Neural progenitor cell (in vitro differentiated cells): ENCODE data around the gene CBL. TPM values are rescaled to one million over a fixed set of nuclear protein-coding genes. Genes with fewer than 3 reads are reported as not detected.

ENCODE experiments used
- DNase-seq: peaks from one replicate; pipeline ENCODE4 v3.0.0-alpha.2; 2016; ENCODE audit warnings: low spot score
- H2AFZ ChIP-seq: fragments of 200-600 bp; sonication (generic); replicated peaks from 2 replicates; pipeline ENCODE4 v1.6.1; 2016; ENCODE audit warnings: antibody characterized with exemption
- H3F3A ChIP-seq: fragments of 200-600 bp; sonication (generic); 2 replicates; pipeline ENCODE4 v1.6.1; 2016; ENCODE audit warnings: antibody characterized with exemption, low read depth
- H3K27ac ChIP-seq: fragments of 200-600 bp; sonication (generic); 2 replicates; pipeline ENCODE4 v1.5.1; 2016; ENCODE audit warnings: mild to moderate bottlenecking
- H3K27me3 ChIP-seq: fragments of 200-600 bp; sonication (generic); 2 replicates; pipeline ENCODE4 v1.6.1; 2016; ENCODE audit warnings: mild to moderate bottlenecking, moderate library complexity
- H3K36me3 ChIP-seq: fragments of 200-600 bp; sonication (generic); 2 replicates; pipeline ENCODE4 v1.5.1; 2016
- H3K4me1 ChIP-seq: fragments of 200-600 bp; sonication (generic); 2 replicates; pipeline ENCODE4 v1.6.1; 2016; ENCODE audit warnings: mixed run types
- H3K4me2 ChIP-seq: fragments of 200-600 bp; sonication (generic); 2 replicates; pipeline ENCODE4 v1.6.1; 2016
- H3K4me3 ChIP-seq: fragments of 200-600 bp; sonication (generic); 2 replicates; pipeline ENCODE4 v1.5.1; 2016
- H3K79me2 ChIP-seq: fragments of 200-600 bp; sonication (generic); 2 replicates; pipeline ENCODE4 v1.6.1; 2016; ENCODE audit warnings: low read depth
- H3K9ac ChIP-seq: fragments of 200-600 bp; sonication (generic); 2 replicates; pipeline ENCODE4 v1.6.1; 2016
- H3K9me3 ChIP-seq: fragments of 200-600 bp; sonication (generic); 2 replicates; pipeline ENCODE4 v1.5.1; 2016; ENCODE audit warnings: low read depth
- H4K20me1 ChIP-seq: fragments of 200-600 bp; sonication (generic); 2 replicates; pipeline ENCODE4 v1.6.1; 2016; ENCODE audit warnings: low read depth
- H3K27ac Mint-ChIP-seq: 3 replicates; pipeline ENCODE4 v1.8.0; 2021; ENCODE audit warnings: mixed read lengths
- H3K27me3 Mint-ChIP-seq: 2 replicates; pipeline ENCODE4 v1.8.0; 2022; ENCODE audit warnings: low read depth, mild to moderate bottlenecking, inconsistent platforms, moderate library complexity, mixed read lengths; ENCODE audit not compliant: insufficient read depth
- H3K36me3 Mint-ChIP-seq: 3 replicates; pipeline ENCODE4 v1.8.0; 2021; ENCODE audit warnings: mixed read lengths
- H3K4me1 Mint-ChIP-seq: 3 replicates; pipeline ENCODE4 v1.8.0; 2021; ENCODE audit warnings: mixed read lengths
- H3K4me3 Mint-ChIP-seq: 3 replicates; pipeline ENCODE4 v1.8.0; 2021; ENCODE audit warnings: mild to moderate bottlenecking, moderate library complexity, mixed read lengths
- H3K9me3 Mint-ChIP-seq: 3 replicates; pipeline ENCODE4 v1.8.0; 2020; ENCODE audit warnings: mixed read lengths
- EZH2 ChIP-seq: fragments of 200-600 bp; sonication (generic); IDR thresholded peaks from 2 replicates; pipeline ENCODE4 v1.6.1; 2017; ENCODE audit warnings: antibody characterized with exemption, mild to moderate bottlenecking, moderate library complexity
- EZH2phosphoT487 ChIP-seq: fragments of 200-600 bp; sonication (generic); IDR thresholded peaks from 2 replicates; pipeline ENCODE4 v1.6.1; 2017; ENCODE audit warnings: antibody characterized with exemption
- total RNA-seq: library from RNA; depleted of rRNA; stranded (reverse); fragments of >200 nt; gene quantifications from 2 replicates; pipeline ENCODE4 v1.2.3, GENCODE V29; 2015; ENCODE audit warnings: low replicate concordance
- TF ChIP-seq, protein P1 (sequence below): fragments of 200-600 bp; sonication (generic); IDR thresholded peaks from 2 replicates; pipeline ENCODE4 v1.5.1; 2017; ENCODE audit warnings: antibody characterized with exemption, mild to moderate bottlenecking

The CBL gene
- total RNA-seq, 1 donor from 2014 or later = 20.7 TPM

DNA sequence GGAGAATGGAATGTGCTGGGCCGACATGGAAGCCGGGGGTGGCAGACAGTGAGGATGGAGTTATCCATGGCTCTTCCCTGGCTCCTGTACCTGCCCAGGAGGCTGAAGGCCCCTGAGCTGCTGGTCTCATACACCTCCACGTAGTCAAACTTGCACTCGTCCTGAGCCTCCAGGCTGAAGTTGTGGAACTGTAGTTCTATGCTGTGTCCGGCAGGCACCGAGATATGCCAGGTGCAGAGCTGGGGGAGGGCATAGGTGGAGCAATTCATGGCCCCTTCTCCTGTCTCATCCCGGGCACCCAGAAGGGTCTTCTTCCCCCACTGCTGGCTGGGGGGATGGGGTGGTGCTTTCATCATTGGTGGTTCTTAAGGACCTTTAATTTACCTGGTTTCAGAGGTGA lies 137.6 kb downstream of the CBL start:
- H3K27ac Mint-ChIP-seq = no peak overlapping the region
- H3K4me1 Mint-ChIP-seq = peaks cover 32% of the 10 kb centered on the region
- no peak overlapping the region for H2AFZ ChIP-seq
- H3K36me3 Mint-ChIP-seq = no peaks in the 10 kb centered on the region
- H3K4me2 ChIP-seq = no peak overlapping the region
- H3K4me1 ChIP-seq = peaks cover 40% of the 10 kb centered on the region
- H3K79me2 ChIP-seq = no peaks in the 10 kb centered on the region
- no peak for TF ChIP-seq EZH2
- TF ChIP-seq, protein P1, sequence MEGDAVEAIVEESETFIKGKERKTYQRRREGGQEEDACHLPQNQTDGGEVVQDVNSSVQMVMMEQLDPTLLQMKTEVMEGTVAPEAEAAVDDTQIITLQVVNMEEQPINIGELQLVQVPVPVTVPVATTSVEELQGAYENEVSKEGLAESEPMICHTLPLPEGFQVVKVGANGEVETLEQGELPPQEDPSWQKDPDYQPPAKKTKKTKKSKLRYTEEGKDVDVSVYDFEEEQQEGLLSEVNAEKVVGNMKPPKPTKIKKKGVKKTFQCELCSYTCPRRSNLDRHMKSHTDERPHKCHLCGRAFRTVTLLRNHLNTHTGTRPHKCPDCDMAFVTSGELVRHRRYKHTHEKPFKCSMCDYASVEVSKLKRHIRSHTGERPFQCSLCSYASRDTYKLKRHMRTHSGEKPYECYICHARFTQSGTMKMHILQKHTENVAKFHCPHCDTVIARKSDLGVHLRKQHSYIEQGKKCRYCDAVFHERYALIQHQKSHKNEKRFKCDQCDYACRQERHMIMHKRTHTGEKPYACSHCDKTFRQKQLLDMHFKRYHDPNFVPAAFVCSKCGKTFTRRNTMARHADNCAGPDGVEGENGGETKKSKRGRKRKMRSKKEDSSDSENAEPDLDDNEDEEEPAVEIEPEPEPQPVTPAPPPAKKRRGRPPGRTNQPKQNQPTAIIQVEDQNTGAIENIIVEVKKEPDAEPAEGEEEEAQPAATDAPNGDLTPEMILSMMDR = no peak
- TF ChIP-seq EZH2phosphoT487 = no peak
- H3K27ac ChIP-seq = no peak overlapping the region
- H3K9me3 ChIP-seq = no peaks in the 10 kb centered on the region
- no peaks in the 10 kb centered on the region for H3K9me3 Mint-ChIP-seq
- H4K20me1 ChIP-seq = peaks cover 8% of the 10 kb centered on the region
- H3K36me3 ChIP-seq = no peaks in the 10 kb centered on the region
- no peak overlapping the region for H3K4me3 ChIP-seq
- H3F3A ChIP-seq = peaks cover 17% of the 10 kb centered on the region
- H3K27me3 Mint-ChIP-seq = peaks cover 22% of the 10 kb centered on the region
- H3K27me3 ChIP-seq = peaks cover 49% of the 10 kb centered on the region
- no peak overlapping the region for H3K9ac ChIP-seq
- no peak for DNase-seq
- H3K4me3 Mint-ChIP-seq = no peak overlapping the region

DNA sequence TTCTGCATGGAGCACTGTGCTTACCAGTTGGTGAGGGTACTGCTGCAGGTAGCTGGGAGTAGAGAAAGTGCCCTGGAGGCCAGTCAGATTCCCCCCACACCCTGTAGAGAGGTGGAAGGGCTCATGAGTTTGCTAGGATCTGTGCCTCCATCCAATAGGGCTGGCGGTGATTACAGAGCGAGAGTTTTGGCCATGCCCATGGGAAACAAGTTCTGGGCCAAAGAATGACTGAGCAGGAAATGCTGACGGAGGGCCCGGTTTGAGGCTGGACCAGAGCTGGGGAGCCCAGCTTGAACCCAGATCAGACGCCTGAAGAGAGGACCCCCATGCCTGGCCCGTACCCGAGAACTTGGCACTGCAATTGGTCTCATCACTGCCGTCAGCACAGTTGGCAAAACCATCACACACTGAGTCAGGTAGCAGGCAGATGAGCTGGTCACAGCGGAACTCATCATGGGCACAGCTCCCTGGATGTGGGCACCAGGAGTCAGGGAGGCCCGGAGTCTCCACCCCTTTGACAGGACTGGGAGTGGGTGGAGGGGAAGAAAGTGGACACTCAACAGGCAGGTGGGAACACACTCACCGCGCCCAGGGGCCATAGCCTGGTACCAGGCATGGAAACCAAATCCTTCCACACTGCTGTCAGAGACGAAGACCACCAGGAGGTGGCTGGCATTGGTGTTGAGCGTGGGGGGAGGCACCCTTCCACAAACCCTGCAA lies 138.3 kb downstream of the CBL start:
- Histone ChIP-seq H3K4me3 (no peak overlapping the region), H2AFZ (no peak overlapping the region), H3K4me2 (no peak overlapping the region), H3K27me3 (peaks cover 42% of the 10 kb centered on the region), H3K27ac (no peak overlapping the region), H3F3A (peaks cover 9% of the 10 kb centered on the region), H4K20me1 (peaks cover under 1% of the 10 kb centered on the region), H3K9ac (no peak overlapping the region), H3K36me3 (no peaks in the 10 kb centered on the region), H3K79me2 (no peaks in the 10 kb centered on the region), H3K4me1 (peaks cover 33% of the 10 kb centered on the region), H3K9me3 (no peaks in the 10 kb centered on the region)
- Mint-ChIP-seq H3K4me3 (no peak overlapping the region), H3K27me3 (peaks cover 20% of the 10 kb centered on the region), H3K4me1 (peaks cover 25% of the 10 kb centered on the region), H3K36me3 (no peaks in the 10 kb centered on the region), H3K27ac (no peak overlapping the region), H3K9me3 (no peaks in the 10 kb centered on the region)
- no peak for DNase-seq
- TF ChIP-seq EZH2 (no peak), EZH2phosphoT487 (no peak)
- TF ChIP-seq, protein P1 = no peak

DNA sequence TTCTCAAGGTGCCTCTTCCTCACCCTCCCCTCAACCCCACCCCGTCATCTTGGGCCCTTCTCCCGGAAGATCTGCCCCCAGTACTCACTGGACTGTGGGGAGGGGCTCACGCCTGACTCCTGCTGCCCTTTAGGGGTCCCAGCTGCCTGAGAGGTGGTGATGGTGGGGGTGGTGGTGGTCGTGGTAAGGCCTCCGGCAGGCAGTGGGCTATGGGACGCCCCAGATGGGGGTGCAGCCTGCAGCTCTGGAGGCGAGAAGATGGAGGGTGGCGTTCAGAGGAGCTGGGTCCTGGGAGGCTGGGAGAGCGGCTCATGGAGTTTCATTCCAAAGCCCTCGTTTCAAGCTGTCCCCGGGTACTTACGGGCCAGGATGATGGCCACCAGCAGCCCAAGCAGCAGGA lies 139.5 kb downstream of the CBL start:
- H3K4me3 ChIP-seq = no peak overlapping the region
- Mint-ChIP-seq H3K36me3 (no peaks in the 10 kb centered on the region), H3K4me1 (peaks cover 30% of the 10 kb centered on the region), H3K27me3 (peaks cover 20% of the 10 kb centered on the region), H3K4me3 (no peak overlapping the region), H3K27ac (no peak overlapping the region), H3K9me3 (peaks cover 3% of the 10 kb centered on the region)
- no peaks in the 10 kb centered on the region for H3K9me3 ChIP-seq
- no peak overlapping the region for H3K27ac ChIP-seq
- no peaks in the 10 kb centered on the region for H3K36me3 ChIP-seq
- H4K20me1 ChIP-seq = no peaks in the 10 kb centered on the region
- H3K4me1 ChIP-seq = peaks cover 23% of the 10 kb centered on the region
- no peaks in the 10 kb centered on the region for H3K79me2 ChIP-seq
- no peak overlapping the region for H2AFZ ChIP-seq
- TF ChIP-seq, protein P1 = no peak
- DNase-seq = no peak
- H3K9ac ChIP-seq = no peak overlapping the region
- peaks cover 15% of the 10 kb centered on the region for H3F3A ChIP-seq
- H3K4me2 ChIP-seq = no peak overlapping the region
- peaks cover 30% of the 10 kb centered on the region for H3K27me3 ChIP-seq
